Progenitor cell of endocrine pancreas (in vitro differentiated cells): Measurements from ENCODE around the gene CEP83. TPM values are rescaled to one million over a fixed set of nuclear protein-coding genes. Genes with fewer than 3 reads are reported as not detected.

Source experiments
- DNase-seq: peaks from one replicate; pipeline ENCODE4 v3.0.0; 2021; ENCODE audit warnings: low spot score; ENCODE audit not compliant: unreplicated experiment
- H3K27ac Mint-ChIP-seq: 2 replicates; pipeline ENCODE4 v1.8.0; 2021; ENCODE audit warnings: mild to moderate bottlenecking, moderate library complexity, mixed read lengths
- H3K27me3 Mint-ChIP-seq: 2 replicates; pipeline ENCODE4 v1.8.0; 2021; ENCODE audit warnings: mixed read lengths
- H3K36me3 Mint-ChIP-seq: 2 replicates; pipeline ENCODE4 v1.8.0; 2022; ENCODE audit warnings: mixed read lengths; ENCODE audit not compliant: insufficient read depth
- H3K4me1 Mint-ChIP-seq: 2 replicates; pipeline ENCODE4 v1.8.0; 2021; ENCODE audit warnings: low read depth, mixed read lengths
- H3K4me3 Mint-ChIP-seq: 2 replicates; pipeline ENCODE4 v1.8.0; 2021; ENCODE audit warnings: low read depth, mild to moderate bottlenecking, moderate library complexity, mixed read lengths
- H3K9me3 Mint-ChIP-seq: 2 replicates; pipeline ENCODE4 v1.8.0; 2021; ENCODE audit warnings: low read depth, mixed read lengths
- total RNA-seq: library from RNA; stranded (reverse); gene quantifications from 2 replicates; pipeline ENCODE4 v1.2.1, GENCODE V29; 2021
- TF ChIP-seq, protein P1 (sequence below): fragments of 200-600 bp; sonication (generic); IDR thresholded peaks from one replicate; pipeline ENCODE4 v1.5.0; 2021; ENCODE audit warnings: antibody characterized with exemption, mild to moderate bottlenecking; ENCODE audit not compliant: unreplicated experiment

CEP83 gene
- total RNA-seq, 1 donor from 2014 or later = 38.6 TPM

DNA sequence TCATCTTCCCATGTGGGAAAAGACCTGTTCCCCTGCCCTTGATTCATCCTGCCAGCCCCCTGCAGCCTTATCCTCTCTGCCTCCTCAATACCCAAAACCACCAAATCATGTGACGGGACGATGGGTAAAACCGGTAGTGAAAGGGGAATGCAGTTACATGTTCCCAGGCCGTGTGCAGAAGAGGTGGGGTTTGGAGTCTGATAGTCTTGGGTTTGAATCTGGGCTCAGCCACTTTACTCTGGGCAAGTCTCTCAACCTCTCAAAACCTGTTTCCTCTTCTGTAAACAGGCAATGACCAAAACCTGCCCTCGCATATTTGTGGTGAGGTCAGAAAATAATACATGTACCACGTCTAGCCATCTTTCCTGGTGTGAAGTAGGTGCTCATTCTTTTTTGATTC, 188.3 kb downstream of the CEP83 start:
- DNase-seq = no peak
- no peaks in the 10 kb centered on the region for H3K9me3 Mint-ChIP-seq
- H3K4me3 Mint-ChIP-seq = no peak overlapping the region
- peaks cover 4% of the 10 kb centered on the region for H3K36me3 Mint-ChIP-seq
- no peaks in the 10 kb centered on the region for H3K27me3 Mint-ChIP-seq
- TF ChIP-seq, protein P1, sequence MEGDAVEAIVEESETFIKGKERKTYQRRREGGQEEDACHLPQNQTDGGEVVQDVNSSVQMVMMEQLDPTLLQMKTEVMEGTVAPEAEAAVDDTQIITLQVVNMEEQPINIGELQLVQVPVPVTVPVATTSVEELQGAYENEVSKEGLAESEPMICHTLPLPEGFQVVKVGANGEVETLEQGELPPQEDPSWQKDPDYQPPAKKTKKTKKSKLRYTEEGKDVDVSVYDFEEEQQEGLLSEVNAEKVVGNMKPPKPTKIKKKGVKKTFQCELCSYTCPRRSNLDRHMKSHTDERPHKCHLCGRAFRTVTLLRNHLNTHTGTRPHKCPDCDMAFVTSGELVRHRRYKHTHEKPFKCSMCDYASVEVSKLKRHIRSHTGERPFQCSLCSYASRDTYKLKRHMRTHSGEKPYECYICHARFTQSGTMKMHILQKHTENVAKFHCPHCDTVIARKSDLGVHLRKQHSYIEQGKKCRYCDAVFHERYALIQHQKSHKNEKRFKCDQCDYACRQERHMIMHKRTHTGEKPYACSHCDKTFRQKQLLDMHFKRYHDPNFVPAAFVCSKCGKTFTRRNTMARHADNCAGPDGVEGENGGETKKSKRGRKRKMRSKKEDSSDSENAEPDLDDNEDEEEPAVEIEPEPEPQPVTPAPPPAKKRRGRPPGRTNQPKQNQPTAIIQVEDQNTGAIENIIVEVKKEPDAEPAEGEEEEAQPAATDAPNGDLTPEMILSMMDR = no peak
- H3K27ac Mint-ChIP-seq = no peak overlapping the region
- H3K4me1 Mint-ChIP-seq = no peaks in the 10 kb centered on the region

DNA sequence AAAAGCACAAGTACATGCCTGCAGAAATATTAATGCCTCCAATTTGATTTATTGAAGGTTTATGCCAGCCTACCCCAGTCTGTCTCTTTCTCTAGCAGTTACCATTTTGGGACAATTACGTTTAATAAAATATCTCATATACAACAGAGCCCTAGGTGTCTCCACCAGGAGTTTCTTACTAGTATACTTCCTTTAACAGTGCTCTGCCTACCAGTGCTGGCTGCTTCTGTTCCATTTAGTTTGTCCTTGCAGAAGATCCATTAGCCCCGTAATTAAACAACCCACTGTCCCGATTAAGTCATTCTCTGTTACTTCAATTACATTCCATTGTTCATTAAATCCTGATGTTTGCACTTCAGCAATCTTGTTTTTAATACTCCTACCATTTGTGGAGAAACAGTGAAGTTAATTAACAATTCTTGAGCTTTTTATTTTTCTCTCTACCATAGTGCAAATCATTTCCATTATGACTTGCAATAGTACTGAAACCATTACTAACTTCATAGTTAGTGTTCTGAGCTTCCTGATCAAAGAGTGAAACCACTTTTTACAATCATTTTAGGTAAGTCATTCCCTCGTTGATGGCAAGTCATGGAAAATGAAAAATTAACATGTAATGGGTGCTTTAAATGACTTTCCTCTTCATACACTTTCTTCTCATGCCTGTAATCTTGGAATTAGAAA, 190.2 kb downstream of the CEP83 start:
- Mint-ChIP-seq H3K27ac (no peak overlapping the region), H3K4me3 (no peak overlapping the region), H3K4me1 (no peaks in the 10 kb centered on the region), H3K9me3 (no peaks in the 10 kb centered on the region), H3K27me3 (no peaks in the 10 kb centered on the region), H3K36me3 (peaks cover 12% of the 10 kb centered on the region)
- TF ChIP-seq, protein P1 = no peak
- DNase-seq = no peak

DNA sequence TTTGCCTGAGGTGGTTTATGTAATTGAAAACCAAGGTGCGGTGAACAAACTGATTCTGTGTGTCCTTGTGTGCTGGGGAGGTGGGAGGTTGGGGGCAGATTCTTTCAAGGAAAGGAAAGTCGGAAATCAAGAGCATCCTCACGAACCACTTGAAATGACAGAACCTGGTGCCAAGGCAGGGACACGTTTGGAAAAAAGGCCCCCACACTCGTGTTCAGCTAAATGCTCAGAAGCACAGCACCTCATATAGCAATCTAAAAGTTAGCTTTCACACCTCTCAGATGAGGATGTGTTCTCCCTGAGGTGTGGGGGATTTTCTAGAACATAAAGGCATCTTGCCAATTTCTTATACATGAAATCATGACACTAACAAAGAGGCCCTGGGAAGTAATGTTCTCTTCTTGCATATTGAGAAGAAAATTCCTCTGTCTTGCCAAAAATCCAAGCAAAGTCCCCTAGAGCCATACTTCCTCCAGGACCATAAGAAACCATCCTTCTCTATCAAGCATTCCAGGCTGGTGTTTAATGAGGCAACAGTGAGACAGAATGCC, 191.7 kb downstream of the CEP83 start:
- H3K4me1 Mint-ChIP-seq = no peaks in the 10 kb centered on the region
- H3K9me3 Mint-ChIP-seq = no peaks in the 10 kb centered on the region
- peaks cover 13% of the 10 kb centered on the region for H3K36me3 Mint-ChIP-seq
- H3K27ac Mint-ChIP-seq = no peak overlapping the region
- H3K4me3 Mint-ChIP-seq = no peak overlapping the region
- H3K27me3 Mint-ChIP-seq = no peaks in the 10 kb centered on the region
- TF ChIP-seq, protein P1 = no peak
- DNase-seq = no peak

DNA sequence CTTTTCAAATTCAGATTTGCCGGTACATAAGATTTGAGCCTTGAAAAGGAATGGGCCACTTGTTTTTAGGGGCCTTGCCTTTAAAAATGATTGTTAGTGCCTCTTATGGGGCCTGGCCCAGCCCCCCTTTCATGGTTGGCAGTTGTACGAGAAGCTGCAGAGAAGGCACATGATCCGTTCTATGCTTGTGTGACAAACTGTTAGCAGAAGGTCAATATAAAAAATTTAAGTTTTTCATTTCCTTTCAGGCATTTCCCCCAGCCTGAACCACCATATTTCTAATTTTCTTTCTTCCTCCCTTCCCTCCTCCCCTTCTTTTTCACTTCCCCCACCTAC, 192.2 kb downstream of the CEP83 start:
- TF ChIP-seq, protein P1 = no peak
- H3K9me3 Mint-ChIP-seq = no peaks in the 10 kb centered on the region
- peaks cover 12% of the 10 kb centered on the region for H3K36me3 Mint-ChIP-seq
- no peaks in the 10 kb centered on the region for H3K4me1 Mint-ChIP-seq
- DNase-seq = no peak
- no peak overlapping the region for H3K4me3 Mint-ChIP-seq
- no peak overlapping the region for H3K27ac Mint-ChIP-seq
- no peaks in the 10 kb centered on the region for H3K27me3 Mint-ChIP-seq

DNA sequence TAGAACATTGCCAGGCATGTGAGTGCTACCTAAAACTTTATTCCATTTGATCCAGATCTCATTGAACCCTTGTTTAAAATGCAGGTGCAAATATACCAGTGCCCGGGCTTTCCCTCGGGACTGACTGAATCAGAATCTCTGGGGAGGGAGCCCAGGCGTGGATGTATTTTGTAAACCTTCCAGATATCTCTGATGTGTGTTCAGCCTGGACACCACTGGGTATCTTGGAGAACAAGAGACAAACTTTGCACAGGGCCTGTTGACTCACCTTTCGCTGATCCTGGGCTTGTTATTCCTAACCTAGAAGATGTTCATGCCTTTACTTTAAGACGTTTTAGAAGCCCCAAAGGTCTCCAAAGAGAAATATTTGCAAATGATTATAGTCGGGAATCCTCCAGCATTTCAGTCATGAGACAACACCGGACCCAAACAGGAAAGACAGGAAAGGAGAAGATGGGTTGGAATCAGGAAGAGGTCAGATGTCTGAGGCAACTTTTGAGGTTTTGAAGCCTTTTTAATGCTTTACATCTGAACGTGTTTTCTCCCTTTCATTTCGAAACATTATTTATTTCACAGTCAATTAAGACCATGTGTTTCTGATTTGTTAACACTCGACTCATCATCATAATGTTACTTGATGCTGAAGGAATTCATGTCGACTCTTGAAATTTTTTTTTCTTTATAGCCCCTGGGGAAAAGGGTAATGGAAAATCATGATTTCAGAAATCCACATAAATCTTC, 192.7 kb downstream of the CEP83 start:
- DNase-seq = no peak
- H3K27ac Mint-ChIP-seq = no peak overlapping the region

More for the DNA sequence above, 192.7 kb downstream of the CEP83 start:
- Mint-ChIP-seq H3K4me3 (no peak overlapping the region), H3K36me3 (peaks cover 12% of the 10 kb centered on the region), H3K9me3 (no peaks in the 10 kb centered on the region), H3K4me1 (no peaks in the 10 kb centered on the region), H3K27me3 (no peaks in the 10 kb centered on the region)
- TF ChIP-seq, protein P1 = no peak
